Astrocyte of the cerebellum (primary cell): ENCODE data around the gene VPS51.

ENCODE experiments used
- DNase-seq: peaks from one replicate; pipeline ENCODE4 v3.0.0-alpha.2; 2011; ENCODE audit warnings: low read depth
- H3K4me3 ChIP-seq: 2 replicates; pipeline ENCODE4 v1.5.1; 2011; ENCODE audit warnings: mild to moderate bottlenecking, low read depth, low read length, moderate library complexity
- CTCF ChIP-seq: IDR thresholded peaks from 2 replicates; pipeline ENCODE4 v1.5.1; 2012; ENCODE audit warnings: low read length, low read depth, moderate library complexity, mild to moderate bottlenecking; ENCODE audit errors: missing control alignments
- in situ Hi-C: cut with HindIII; loops from 2 replicates; pipeline ENCODE4 v1.10.0; 2017; ENCODE audit warnings: low sequenced_read_pairs

The VPS51 gene

GRCh38 chr11:65095974-65096806 is at the start of gene VPS51:
TSS of gene VPS51 (plus strand) at chr11:65096214. CDS start at chr11:65096251, 37 bp downstream.
- peak within 1 kb of the TSS; percentile 71 for H3K4me3 ChIP-seq
- DNase-seq: peak; percentile 83
- no peak for TF ChIP-seq CTCF
- in situ Hi-C loops: no loop called here

GRCh38 chr11:65047581-65048422 is 48.2 kb upstream of the VPS51 start:
- H3K4me3 ChIP-seq: peak overlapping the region; percentile 28
- no peak for TF ChIP-seq CTCF
- DNase-seq: no peak
- in situ Hi-C loops: no loop called here

- no peak overlapping the region for H3K4me3 ChIP-seq
- DNase-seq: no peak
- no peak for TF ChIP-seq CTCF
- in situ Hi-C loops: no loop called here
These were observed 44.6 kb upstream of the VPS51 start for GRCh38 chr11:65051398-65051858.

GRCh38 chr11:65053827-65054508 is 42.0 kb upstream of the VPS51 start:
- no peak overlapping the region for H3K4me3 ChIP-seq
- TF ChIP-seq CTCF: no peak
- no peak for DNase-seq
- in situ Hi-C loops: no loop called here

GRCh38 chr11:65055538-65055937 is 40.5 kb upstream of the VPS51 start:
- in situ Hi-C loops: no loop called here
- no peak overlapping the region for H3K4me3 ChIP-seq
- TF ChIP-seq CTCF: no peak
- no peak for DNase-seq

- TF ChIP-seq CTCF: no peak
- DNase-seq: no peak
- H3K4me3 ChIP-seq: no peak overlapping the region
- in situ Hi-C loops: no loop called here
These were observed 39.0 kb upstream of the VPS51 start for GRCh38 chr11:65056999-65057398.
